ENCODE data around the gene BCL2L15. TPM values are rescaled to one million over a fixed set of nuclear protein-coding genes. Genes with fewer than 3 reads are reported as not detected.

The BCL2L15 gene
- 6.2 and 13.1 TPM in 2 replicates for total RNA-seq (2013; cell fraction: nucleolus; rRNA removed)
- total RNA-seq (2014; rRNA removed) = 0.76 and 1.2 TPM in 2 replicates
- 0.67 and 1.1 TPM in 2 replicates for total RNA-seq (2014; rRNA removed; fragmentation: Illumina TruSeq; extraction: Trizol)
- total RNA-seq (2021) = 0.43 and 0.87 TPM in 2 replicates
- polyA plus RNA-seq (2011; ENCODE audit: low read depth) = 0.30 TPM
- 1.1 and 1.4 TPM in 2 replicates for polyA plus RNA-seq (2011; rRNA removed)
- polyA plus RNA-seq (2011; cell fraction: cytosol; rRNA removed) = 0.24 and 0.28 TPM in 2 replicates
- 1.6 and 2.0 TPM in 2 replicates for polyA plus RNA-seq (2011; cell fraction: nucleus; rRNA removed)
- 0.18 and 0.46 TPM in 2 replicates for polyA plus RNA-seq (2012)
- 0.51 and 0.62 TPM in 2 replicates for polyA plus RNA-seq (2014; fragmentation: Illumina TruSeq; extraction: Trizol)
- under 1 TPM; 0.42 to 0.56 TPM for polyA plus RNA-seq (2014; fragmentation: Nextera tagmentation; extraction: Ambion mirVana)
- polyA plus RNA-seq (2014; rRNA removed) = 0.61 and 0.74 TPM in 2 replicates
- under 1 TPM; 0.48 to 0.57 TPM for polyA plus RNA-seq (2016; fragmentation: Nextera tagmentation; extraction: Ambion mirVana)
- polyA minus RNA-seq (2011; rRNA and poly(A)+ RNA removed) = 0.95 and 1.9 TPM in 2 replicates
- polyA minus RNA-seq (2011; cell fraction: cytosol; rRNA and poly(A)+ RNA removed) = 0.27 and 0.83 TPM in 2 replicates
- polyA minus RNA-seq (2011; cell fraction: nucleus; rRNA and poly(A)+ RNA removed) = 1.2 and 2.0 TPM in 2 replicates
- Bru-seq, nascent RNA = percentile 41 among the genes with signal in this experiment
- BruChase-seq, experiment 1, labeled RNA remaining after a 6-hour chase = percentile 55 among the genes with signal in this experiment
- BruChase-seq, experiment 2, labeled RNA remaining after a 2-hour chase = percentile 59 among the genes with signal in this experiment
- long read RNA-seq, experiment 1 = 0 reads
- long read RNA-seq, experiment 2 = 0 reads

DNA sequence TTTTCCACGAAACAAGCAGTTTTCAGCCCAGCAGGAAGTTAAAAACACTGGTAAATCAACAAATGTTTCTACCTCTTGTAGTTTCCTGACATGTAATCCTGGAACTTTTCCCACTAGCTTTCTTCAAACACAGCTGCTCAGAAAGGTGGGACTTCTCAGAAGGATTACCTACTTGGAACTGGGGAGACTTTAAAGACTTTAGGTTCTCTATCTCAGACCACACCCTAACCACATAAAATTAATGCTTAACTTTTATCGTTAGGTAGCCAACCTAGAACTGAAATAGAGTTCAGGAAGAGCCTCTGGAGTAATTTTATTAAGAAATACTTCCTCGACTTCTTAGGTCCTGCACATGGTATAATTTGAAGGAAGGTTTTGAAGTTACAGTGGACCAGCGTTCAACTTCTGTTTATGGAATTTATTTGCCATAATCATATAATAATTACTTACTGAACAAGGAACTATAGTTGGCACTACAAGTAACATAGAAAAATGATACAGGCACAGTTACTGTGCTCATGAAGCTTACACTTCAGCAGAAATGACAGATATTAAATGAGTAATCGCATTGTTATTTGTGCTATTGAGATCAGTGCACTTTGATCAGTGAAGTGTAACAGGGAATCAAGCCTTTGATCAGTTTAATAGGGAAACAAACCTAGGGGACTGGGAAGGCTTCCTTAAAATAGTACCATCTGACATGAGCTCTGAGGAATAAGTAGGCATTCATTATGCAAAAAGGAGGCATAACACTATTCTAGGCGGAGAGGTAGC is at the start of gene BCL2L15:
Gene BCL2L15 (minus strand): TSS at position 180 of the 774 bp plus-strand sequence. CDS start 206 bp downstream, outside the sequence.
- TF ChIP-seq WRNIP1 (IDR thresholded peaks at IDR 0.05; ENCODE audit: borderline replicate concordance, low read depth, low read length) (no peak), PAX8 (IDR thresholded peaks at IDR 0.05) (no peak), KDM1A (IDR thresholded peaks at IDR 0.05; ENCODE audit: borderline replicate concordance) (no peak)
- H3K9ac ChIP-seq (ENCODE audit: control insufficient read depth, insufficient read depth, low read length) = no peak within 1 kb of the TSS
- H3K79me2 ChIP-seq (ENCODE audit: control insufficient read depth, insufficient read depth, low read length) = no peaks in the 10 kb centered on the region
- BruUV-seq (replicated peaks) = no TSS peak
- no peak within 1 kb of the TSS for H3K4me3 ChIP-seq
- no peaks in the 10 kb centered on the region for H3K27me3 ChIP-seq (replicated peaks in 1 of 2; ENCODE audit: control insufficient read depth in 2 of 2, insufficient read depth in 2 of 2, low read length in 1 of 2)
- H3K4me2 ChIP-seq (ENCODE audit: control insufficient read depth, insufficient read depth) = no peak within 1 kb of the TSS
- H3K4me1 ChIP-seq (ENCODE audit: control insufficient read depth, insufficient read depth, low read length) = no peaks in the 10 kb centered on the region
- H3K27ac ChIP-seq (ENCODE audit: control insufficient read depth, insufficient read depth) = no peak within 1 kb of the TSS
- ChIA-PET POLR2A (interaction anchor here (0.6 to 2.4 kb wide), 2 partner anchors 16 to 448 kb away, joined by 4 to 7 read pairs; no protein-coding TSS in a partner anchor), SMC1A (ENCODE audit: uncharacterized antibody, unreplicated experiment) (interaction anchor here (0.9 to 15.2 kb wide), 6 partner anchors 8 to 64 kb away, joined by 3 to 396 read pairs (median 4); partner anchors contain the start of genes AP4B1 and DCLRE1B), CTCF (interaction anchor here (1.5 kb wide), 1 partner anchor 14 kb away, joined by 4 read pairs; no protein-coding TSS in a partner anchor), RAD21 (ENCODE audit: unreplicated experiment) (interaction anchor here (1.7 kb wide), 1 partner anchor 16 kb away, joined by 7 read pairs; no protein-coding TSS in a partner anchor)
- in situ Hi-C loops (cut with MboI) (no loop called here), intact Hi-C loops (cut with micrococcal nuclease; ENCODE audit: unreplicated experiment) (no loop called here)
- no peak for ATAC-seq
- 96% methylated on average over 6 of the region's 6 CpGs for WGBS (ENCODE audit: insufficient coverage, insufficient replicate concordance, low lambda C conversion rate, missing lambda C conversion rate)
- H3K36me3 ChIP-seq (ENCODE audit: control insufficient read depth in 2 of 2, insufficient read depth in 2 of 2, low read length in 1 of 2) = no peaks in the 10 kb centered on the region
- H3K9me3 ChIP-seq (replicated peaks; ENCODE audit: control insufficient read depth, insufficient read depth, low read length) = no peaks in the 10 kb centered on the region
- FAIRE-seq = no peak
- no peak for DNase-seq (ENCODE audit: low read depth, low spot score)
- no peak within 1 kb of the TSS for H2AFZ ChIP-seq (ENCODE audit: control insufficient read depth, low read depth, low read length)
- no peaks in the 10 kb centered on the region for H4K20me1 ChIP-seq (ENCODE audit: control insufficient read depth, insufficient read depth)

All from GM12878 (cell line).